HepG2 (cell line): Measurements from ENCODE around the gene SPATA46. TPM values are rescaled to one million over a fixed set of nuclear protein-coding genes. Genes with fewer than 3 reads are reported as not detected.

Source experiments
- ATAC-seq: fragments of 200-7000 bp; cut with Tn5 transposase; 3 replicates; pipeline ENCODE4 v1.9.1; 2020; ENCODE audit warnings: mild to moderate bottlenecking, moderate library complexity
- BruUV-seq: library from RNA; stranded (reverse); fragments of 400-500 nt; replicated peaks from 2 replicates; lab custom pipeline; 2021; lab: Mats Ljungman, UMichigan
- CTCF ChIA-PET: fragments of 300-600 bp; formaldehyde crosslinking; extraction: SDS; loops from one replicate; lab custom pipeline; 2021; ENCODE audit warnings: low total read pairs, inconsistent platforms, low intra/inter-chr PET ratio; lab: Yijun Ruan, JAX
- POLR2A ChIA-PET: fragments of 350-600 bp; sonication (Branson Sonifier 250); formaldehyde crosslinking; loops from one replicate; lab custom pipeline; 2020; ENCODE audit warnings: antibody characterized with exemption, inconsistent platforms; lab: Yijun Ruan, JAX
- DNase-seq: peaks from one replicate; pipeline ENCODE4 v3.0.0-alpha.2; 2015; ENCODE audit warnings: low spot score
- FAIRE-seq: peaks from 3 replicates; lab custom pipeline; 2011; peaks lifted over from hg19 to GRCh38; lab: Jason Lieb, UNC
- H2AFZ ChIP-seq: one replicate; pipeline ENCODE4 v1.6.1; 2011; ENCODE audit warnings: low read length, inconsistent platforms
- H3K27ac ChIP-seq: fragments of 300-600 bp; 3 replicates; pipeline ENCODE4 v1.8.0; 2011; ENCODE audit warnings: mixed run types, mild to moderate bottlenecking, mixed read lengths, low read length, inconsistent platforms; ENCODE audit not compliant: insufficient read depth; ENCODE audit errors: extremely low read length
- H3K27me3 ChIP-seq, 2 experiments: fragments of 200-600 bp in 1 of 2; 2 replicates in 1 of 2; 3 replicates in 1 of 2; pipeline versions ENCODE4 v1.6.0 to v1.8.0; 2011; ENCODE audit warnings: low read length in 2 of 2, mild to moderate bottlenecking in 2 of 2, moderate library complexity in 2 of 2, inconsistent platforms in 1 of 2; ENCODE audit not compliant: insufficient read depth in 2 of 2, control insufficient read depth in 1 of 2
- H3K36me3 ChIP-seq, 2 experiments: fragments of 200-600 bp in 1 of 2; replicated peaks in 1 of 2; 2 replicates in 1 of 2; 3 replicates in 1 of 2; pipeline versions ENCODE4 v1.5.1 to v1.8.0; 2011; ENCODE audit warnings: low read length in 2 of 2, inconsistent platforms in 1 of 2; ENCODE audit not compliant: insufficient read depth in 2 of 2, control insufficient read depth in 1 of 2
- H3K4me1 ChIP-seq: 2 replicates; pipeline ENCODE4 v1.5.1; 2012; ENCODE audit warnings: low read length, inconsistent platforms; ENCODE audit not compliant: insufficient read depth
- H3K4me2 ChIP-seq: 2 replicates; pipeline ENCODE4 v1.6.0; 2011; ENCODE audit warnings: low read depth, low read length, inconsistent platforms
- H3K4me3 ChIP-seq, 3 experiments: fragments of 200-600 bp in 1 of 3; sonication (generic), shearing (Covaris generic) in 1 of 3; replicated peaks in 1 of 3; 2 replicates each; pipeline ENCODE4 v1.5.1; 2011 to 2016; ENCODE audit warnings: low read length in 3 of 3, inconsistent platforms in 2 of 3, low read depth in 2 of 3, mild to moderate bottlenecking in 2 of 3, control low read depth in 1 of 3, mixed read lengths in 1 of 3; ENCODE audit not compliant: insufficient read depth in 1 of 3
- H3K79me2 ChIP-seq: one replicate; pipeline ENCODE4 v1.6.1; 2011; ENCODE audit warnings: low read length, inconsistent platforms; ENCODE audit not compliant: insufficient read depth
- H3K9ac ChIP-seq: 2 replicates; pipeline ENCODE4 v1.6.0; 2011; ENCODE audit warnings: mild to moderate bottlenecking, low read depth, low read length, inconsistent platforms; ENCODE audit not compliant: insufficient read depth
- H3K9me3 ChIP-seq: 2 replicates; pipeline ENCODE4 v1.5.1; 2012; ENCODE audit warnings: mild to moderate bottlenecking, low read length
- H4K20me1 ChIP-seq: 2 replicates; pipeline ENCODE4 v1.6.0; 2011; ENCODE audit warnings: inconsistent platforms, mild to moderate bottlenecking, low read length, moderate library complexity; ENCODE audit not compliant: insufficient read depth
- DBP ChIP-seq: sonication (generic); formaldehyde crosslinking; IDR thresholded peaks from 2 replicates; pipeline ENCODE4 v1.4.0; 2020; ENCODE audit warnings: missing genetic modification reagents; ENCODE audit errors: not compliant biosample characterization
- ELK4 ChIP-seq: sonication (generic); formaldehyde crosslinking; IDR thresholded peaks from 2 replicates; pipeline ENCODE4 v1.9.0; 2021; ENCODE audit warnings: missing genetic modification reagents, borderline replicate concordance
- ESRRA ChIP-seq: sonication (generic); formaldehyde crosslinking; IDR thresholded peaks from 2 replicates; pipeline ENCODE4 v1.5.1; 2020; ENCODE audit warnings: mild to moderate bottlenecking, low read depth, missing genetic modification reagents
- HNF4A ChIP-seq: sonication (generic); formaldehyde crosslinking; IDR thresholded peaks from 2 replicates; pipeline ENCODE4 v1.4.0; 2020; ENCODE audit warnings: missing genetic modification reagents
- HNF4G ChIP-seq, 2 experiments: sonication (generic) in 1 of 2; formaldehyde crosslinking in 1 of 2; IDR thresholded peaks; 2 replicates each; pipeline versions ENCODE4 v1.4.0 to v1.6.1; 2011 to 2020; ENCODE audit warnings: borderline replicate concordance in 2 of 2, low read depth in 2 of 2, mild to moderate bottlenecking in 2 of 2, low read length in 1 of 2, missing genetic modification reagents in 1 of 2, moderate library complexity in 1 of 2
- HNRNPUL1 ChIP-seq: fragments of 200-400 bp; formaldehyde crosslinking; IDR thresholded peaks from 2 replicates; pipeline ENCODE4 v1.6.1; 2017; ENCODE audit warnings: low read depth, mild to moderate bottlenecking, low read length, moderate library complexity
- SALL1 ChIP-seq: sonication (generic); formaldehyde crosslinking; IDR thresholded peaks from 2 replicates; pipeline ENCODE4 v1.8.0; 2022; ENCODE audit warnings: mild to moderate bottlenecking, missing genetic modification reagents
- TFAP4 ChIP-seq: sonication (generic); IDR thresholded peaks from 2 replicates; pipeline ENCODE4 v1.6.1; 2016; ENCODE audit warnings: low read depth, borderline replicate concordance
- TP53 ChIP-seq: sonication (generic); formaldehyde crosslinking; conservative IDR thresholded peaks from 2 replicates; pipeline ENCODE4 v1.4.0; 2020; ENCODE audit warnings: missing genetic modification reagents
- TRAFD1 ChIP-seq: sonication (generic); formaldehyde crosslinking; IDR thresholded peaks from 2 replicates; pipeline ENCODE4 v1.5.1; 2020; ENCODE audit warnings: missing genetic modification reagents, mild to moderate bottlenecking, borderline replicate concordance
- ZBTB7A ChIP-seq: sonication (generic); formaldehyde crosslinking; IDR thresholded peaks from 2 replicates; pipeline ENCODE4 v1.8.0; 2022; ENCODE audit warnings: mild to moderate bottlenecking, missing genetic modification reagents
- ZMYM3 ChIP-seq: sonication (generic); formaldehyde crosslinking; IDR thresholded peaks from 2 replicates; pipeline ENCODE4 v1.5.1; 2020; ENCODE audit warnings: mild to moderate bottlenecking, missing genetic modification reagents
- ZNF629 ChIP-seq: sonication (generic); formaldehyde crosslinking; conservative IDR thresholded peaks from 2 replicates; pipeline ENCODE4 v1.5.0; 2020; ENCODE audit warnings: missing genetic modification reagents
- WGBS: methylation state at CpG from one replicate; pipeline ENCODE4 v1.1.6; 2017; ENCODE audit warnings: low lambda C conversion rate; 5-methylcytosine and 5-hydroxymethylcytosine counted together
- in situ Hi-C: cut with HindIII; loops from 2 replicates; pipeline ENCODE4 v1.10.0; 2017; ENCODE audit warnings: low pct_unique_long_range_greater_than_20kb; ENCODE audit not compliant: extremely low pct_ligation_motif_present
- intact Hi-C: fragments of 100-400 bp; cut with micrococcal nuclease; formaldehyde crosslinking; loops from one replicate; pipeline ENCODE4 v1.10.0; 2022; ENCODE audit not compliant: unreplicated experiment
- polyA plus RNA-seq, 8 experiments: library from polyadenylated mRNA; depleted of rRNA in 3 of 8; stranded (reverse) in 7 of 8; unstranded in 1 of 8; fragments of >200 nt; fragmentation: Illumina TruSeq in 4 of 8; extraction: Trizol in 4 of 8; gene quantifications; 2 replicates each; pipeline versions ENCODE4 v1.2.1 to v1.2.3, GENCODE V29; 2011 to 2016; ENCODE audit warnings: low read depth in 4 of 8, missing spikeins in 1 of 8, mixed read lengths in 1 of 8; ENCODE audit not compliant: insufficient read depth in 1 of 8
- total RNA-seq, 5 experiments: library from RNA; depleted of rRNA; stranded (reverse); fragments of >200 nt; fragmentation: Illumina TruSeq; extraction: Trizol; gene quantifications; 2 replicates each; pipeline ENCODE4 v1.2.3, GENCODE V29; 2016; ENCODE audit warnings: low read depth in 1 of 5

Gene SPATA46
- total and polyA plus RNA-seq, 2 of the 13 experiments (the other 11 are each of a cell fraction or from before 2014, with no cell fraction given): not detected

GRCh38 chr1:162372159-162373071 lies 4.2 kb downstream of the SPATA46 start:
- DNase-seq (no peak), FAIRE-seq (no peak), ATAC-seq (peak; percentile 78)
- WGBS: 87% methylated on average over 13 of the region's 13 CpGs
- Histone ChIP-seq H3K36me3 (peaks cover 6 to 15% of the 10 kb centered on the region in 2 experiments; a peak in 3 of 5 replicates), H3K4me2 (no peak overlapping the region), H3K4me3 (no peak overlapping the region), H4K20me1 (no peaks in the 10 kb centered on the region), H3K9me3 (no peaks in the 10 kb centered on the region), H3K9ac (no peak overlapping the region), H3K27me3 (no peaks in the 10 kb centered on the region), H2AFZ (no peak overlapping the region), H3K79me2 (no peaks in the 10 kb centered on the region), H3K4me1 (peaks cover 10% of the 10 kb centered on the region), H3K27ac (no peak overlapping the region)
- CTCF ChIA-PET: no interaction called here
- no TSS peak for BruUV-seq
- POLR2A ChIA-PET: no interaction called here
- in situ Hi-C loops (no loop called here), intact Hi-C loops (no loop called here)
- TF ChIP-seq ZNF629 (no peak), ZMYM3 (CRISPR knock-in tag) (no peak), DBP (CRISPR knock-in tag) (no peak), HNF4G (IDR thresholded peaks at IDR 0.05; ENCODE audit: borderline replicate concordance, low read depth, low read length) (0 out of 2 replicates have a peak, but pooled peaks have one; percentile 22), HNF4G (CRISPR knock-in tag; IDR thresholded peaks at IDR 0.05; ENCODE audit: borderline replicate concordance, low read depth) (no peak), HNRNPUL1 (no peak), HNF4A (peak; percentile 68), TFAP4 (0 out of 2 replicates have a peak, but pooled peaks have one; percentile 18), ELK4 (CRISPR knock-in tag) (no peak), TP53 (CRISPR knock-in tag) (no peak), SALL1 (CRISPR knock-in tag) (0 out of 2 replicates have a peak, but pooled peaks have one; percentile 24), ZBTB7A (CRISPR knock-in tag) (no peak), ESRRA (CRISPR knock-in tag) (0 out of 2 replicates have a peak, but pooled peaks have one; percentile 38), TRAFD1 (CRISPR knock-in tag) (no peak)
